HUES48 (cell line): ENCODE data around the gene CCDC150.

Experiments
- H3K27ac ChIP-seq: one replicate; pipeline ENCODE4 v1.7.0; 2013; ENCODE audit warnings: low read depth, low read length, inconsistent platforms
- H3K27me3 ChIP-seq: 2 replicates; pipeline ENCODE4 v1.6.1; 2013; ENCODE audit warnings: mild to moderate bottlenecking, low read length; ENCODE audit not compliant: control insufficient read depth, insufficient read depth
- H3K36me3 ChIP-seq: 2 replicates; pipeline ENCODE4 v1.6.1; 2013; ENCODE audit warnings: low read length; ENCODE audit not compliant: control insufficient read depth, insufficient read depth
- H3K4me1 ChIP-seq: 2 replicates; pipeline ENCODE4 v1.6.1; 2013; ENCODE audit warnings: mild to moderate bottlenecking, low read length; ENCODE audit not compliant: control insufficient read depth, insufficient read depth
- H3K4me3 ChIP-seq: 2 replicates; pipeline ENCODE4 v1.5.1; 2013; ENCODE audit warnings: mild to moderate bottlenecking, low read depth, low read length
- H3K9ac ChIP-seq: 2 replicates; pipeline ENCODE4 v1.6.1; 2013; ENCODE audit warnings: mild to moderate bottlenecking, low read depth, low read length, moderate library complexity
- H3K9me3 ChIP-seq: 2 replicates; pipeline ENCODE4 v1.6.1; 2013; ENCODE audit warnings: low read length; ENCODE audit not compliant: control insufficient read depth, insufficient read depth

Gene CCDC150

DNA sequence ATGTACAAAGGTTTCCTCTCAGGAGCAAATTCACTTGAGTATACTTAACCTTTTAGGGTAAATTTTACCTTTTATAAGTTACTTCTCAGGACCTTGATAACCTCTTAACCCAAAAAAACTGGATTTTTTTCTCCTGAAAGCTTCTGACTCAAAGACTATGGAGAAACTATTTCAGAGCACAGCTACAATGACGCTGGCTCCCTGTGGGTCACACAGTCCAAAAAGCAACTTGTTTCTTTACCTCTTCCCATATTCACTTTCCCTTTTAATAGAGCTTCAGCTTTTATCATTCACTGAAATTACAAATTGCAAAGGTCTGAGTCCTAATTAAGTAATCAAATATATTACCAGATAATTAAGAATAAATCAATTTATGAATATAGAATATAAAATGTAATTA is 127.6 kb downstream of the CCDC150 start:
- Histone ChIP-seq H3K4me3 (no peak overlapping the region), H3K27ac (no peak overlapping the region), H3K4me1 (no peaks in the 10 kb centered on the region), H3K27me3 (no peaks in the 10 kb centered on the region), H3K36me3 (peaks cover 91% of the 10 kb centered on the region), H3K9ac (no peak overlapping the region), H3K9me3 (no peaks in the 10 kb centered on the region)
